ENCODE measurements around the gene RIN3. TPM values are rescaled to one million over a fixed set of nuclear protein-coding genes. Genes with fewer than 3 reads are reported as not detected.

RIN3 gene
- total and polyA plus RNA-seq, 10 of the 15 experiments (the other 5 are each of a cell fraction or from before 2014, with no cell fraction given) = 0.91 to 23.3 (median 6.3) TPM

DNA sequence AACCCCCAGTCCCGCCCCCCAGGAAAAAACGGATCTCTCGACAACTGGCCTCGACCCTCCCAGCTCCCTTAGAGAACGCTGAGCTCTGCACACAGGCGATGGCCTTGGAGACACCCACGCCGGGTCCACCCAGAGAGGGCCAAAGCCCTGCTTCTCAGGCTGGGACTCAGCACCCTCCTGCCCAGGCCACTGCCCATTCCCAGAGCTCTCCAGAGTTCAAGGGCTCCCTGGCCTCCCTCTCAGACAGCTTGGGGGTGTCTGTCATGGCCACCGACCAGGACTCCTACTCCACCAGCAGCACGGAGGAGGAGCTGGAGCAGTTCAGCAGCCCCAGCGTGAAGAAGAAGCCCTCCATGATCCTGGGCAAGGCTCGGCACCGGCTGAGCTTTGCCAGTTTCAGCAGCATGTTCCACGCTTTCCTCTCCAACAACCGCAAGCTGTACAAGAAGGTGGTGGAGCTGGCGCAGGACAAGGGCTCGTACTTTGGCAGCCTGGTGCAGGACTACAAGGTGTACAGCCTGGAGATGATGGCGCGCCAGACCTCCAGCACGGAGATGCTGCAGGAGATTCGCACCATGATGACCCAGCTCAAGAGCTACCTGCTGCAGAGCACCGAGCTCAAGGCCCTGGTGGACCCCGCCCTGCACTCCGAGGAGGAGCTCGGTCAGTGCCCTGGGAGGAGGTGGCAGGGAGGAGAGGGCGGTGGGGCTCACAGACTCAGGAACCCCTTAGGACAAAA is 139.0 kb downstream of the RIN3 start:
- peak; percentile 35 for FAIRE-seq
- intact Hi-C loops (cut with micrococcal nuclease; ENCODE audit: unreplicated experiment) (loop anchor here (2.0 kb wide), 1 partner anchor 38 kb away; no protein-coding TSS in a partner anchor), in situ Hi-C loops (cut with MboI) (no loop called here)
- ChIA-PET RAD21 (ENCODE audit: unreplicated experiment) (interaction anchor here (0.9 to 8.5 kb wide), 18 partner anchors 10 to 191 kb away, joined by 3 to 101 read pairs (median 6); no protein-coding TSS in a partner anchor), POLR2A (interaction anchor here (0.7 to 4.1 kb wide), 11 partner anchors 13 to 76 kb away, joined by 3 to 25 read pairs (median 8); no protein-coding TSS in a partner anchor), SMC1A (ENCODE audit: uncharacterized antibody, unreplicated experiment) (interaction anchor here (0.8 to 5.3 kb wide), 18 partner anchors 11 to 136 kb away, joined by 3 to 58 read pairs (median 4); no protein-coding TSS in a partner anchor), CTCF (interaction anchor here (0.6 to 5.4 kb wide), 12 partner anchors 16 to 79 kb away, joined by 3 to 40 read pairs (median 8); no protein-coding TSS in a partner anchor)
- 0 out of 2 replicates have a peak, but pooled peaks have one; percentile 4 for TF ChIP-seq BRCA1 (IDR thresholded peaks at IDR 0.05; ENCODE audit: low read depth, low read length)
- no peak for TF ChIP-seq JUND (IDR thresholded peaks at IDR 0.05; ENCODE audit: low read depth, low read length)
- TF ChIP-seq SRF (IDR thresholded peaks at IDR 0.05; ENCODE audit: low read depth in 2 of 2, low read length in 2 of 2) = 0 out of 4 replicates have a peak, but pooled peaks of 1 of the 2 experiments have one; percentile 2
- TF ChIP-seq POLR2A (IDR thresholded peaks at IDR 0.05; ENCODE audit: low read depth, low read length) = 0 out of 2 replicates have a peak, but pooled peaks have one; percentile 19
- TF ChIP-seq, protein P1, sequence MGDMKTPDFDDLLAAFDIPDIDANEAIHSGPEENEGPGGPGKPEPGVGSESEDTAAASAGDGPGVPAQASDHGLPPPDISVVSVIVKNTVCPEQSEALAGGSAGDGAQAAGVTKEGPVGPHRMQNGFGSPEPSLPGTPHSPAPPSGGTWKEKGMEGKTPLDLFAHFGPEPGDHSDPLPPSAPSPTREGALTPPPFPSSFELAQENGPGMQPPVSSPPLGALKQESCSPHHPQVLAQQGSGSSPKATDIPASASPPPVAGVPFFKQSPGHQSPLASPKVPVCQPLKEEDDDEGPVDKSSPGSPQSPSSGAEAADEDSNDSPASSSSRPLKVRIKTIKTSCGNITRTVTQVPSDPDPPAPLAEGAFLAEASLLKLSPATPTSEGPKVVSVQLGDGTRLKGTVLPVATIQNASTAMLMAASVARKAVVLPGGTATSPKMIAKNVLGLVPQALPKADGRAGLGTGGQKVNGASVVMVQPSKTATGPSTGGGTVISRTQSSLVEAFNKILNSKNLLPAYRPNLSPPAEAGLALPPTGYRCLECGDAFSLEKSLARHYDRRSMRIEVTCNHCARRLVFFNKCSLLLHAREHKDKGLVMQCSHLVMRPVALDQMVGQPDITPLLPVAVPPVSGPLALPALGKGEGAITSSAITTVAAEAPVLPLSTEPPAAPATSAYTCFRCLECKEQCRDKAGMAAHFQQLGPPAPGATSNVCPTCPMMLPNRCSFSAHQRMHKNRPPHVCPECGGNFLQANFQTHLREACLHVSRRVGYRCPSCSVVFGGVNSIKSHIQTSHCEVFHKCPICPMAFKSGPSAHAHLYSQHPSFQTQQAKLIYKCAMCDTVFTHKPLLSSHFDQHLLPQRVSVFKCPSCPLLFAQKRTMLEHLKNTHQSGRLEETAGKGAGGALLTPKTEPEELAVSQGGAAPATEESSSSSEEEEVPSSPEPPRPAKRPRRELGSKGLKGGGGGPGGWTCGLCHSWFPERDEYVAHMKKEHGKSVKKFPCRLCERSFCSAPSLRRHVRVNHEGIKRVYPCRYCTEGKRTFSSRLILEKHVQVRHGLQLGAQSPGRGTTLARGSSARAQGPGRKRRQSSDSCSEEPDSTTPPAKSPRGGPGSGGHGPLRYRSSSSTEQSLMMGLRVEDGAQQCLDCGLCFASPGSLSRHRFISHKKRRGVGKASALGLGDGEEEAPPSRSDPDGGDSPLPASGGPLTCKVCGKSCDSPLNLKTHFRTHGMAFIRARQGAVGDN (IDR thresholded peaks at IDR 0.05) = peak; percentile 44; the same call in 1 of the 2 replicates
- no peak for TF ChIP-seq EP300 (IDR thresholded peaks at IDR 0.05; ENCODE audit: borderline replicate concordance in 1 of 2, control insufficient read depth in 1 of 2, low read depth in 2 of 2, low read length in 2 of 2)
- 0 out of 2 replicates have a peak, but pooled peaks have one; percentile 34 for TF ChIP-seq GATAD2B (conservative IDR thresholded peaks at IDR 0.05; ENCODE audit: low read depth)
- TF ChIP-seq, protein P2, sequence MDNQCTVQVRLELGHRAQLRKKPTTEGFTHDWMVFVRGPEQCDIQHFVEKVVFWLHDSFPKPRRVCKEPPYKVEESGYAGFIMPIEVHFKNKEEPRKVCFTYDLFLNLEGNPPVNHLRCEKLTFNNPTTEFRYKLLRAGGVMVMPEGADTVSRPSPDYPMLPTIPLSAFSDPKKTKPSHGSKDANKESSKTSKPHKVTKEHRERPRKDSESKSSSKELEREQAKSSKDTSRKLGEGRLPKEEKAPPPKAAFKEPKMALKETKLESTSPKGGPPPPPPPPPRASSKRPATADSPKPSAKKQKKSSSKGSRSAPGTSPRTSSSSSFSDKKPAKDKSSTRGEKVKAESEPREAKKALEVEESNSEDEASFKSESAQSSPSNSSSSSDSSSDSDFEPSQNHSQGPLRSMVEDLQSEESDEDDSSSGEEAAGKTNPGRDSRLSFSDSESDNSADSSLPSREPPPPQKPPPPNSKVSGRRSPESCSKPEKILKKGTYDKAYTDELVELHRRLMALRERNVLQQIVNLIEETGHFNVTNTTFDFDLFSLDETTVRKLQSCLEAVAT (IDR thresholded peaks at IDR 0.05) = 0 out of 2 replicates have a peak, but pooled peaks have one; percentile 19
- TF ChIP-seq CHD2 (IDR thresholded peaks at IDR 0.05; ENCODE audit: borderline replicate concordance, low read depth, low read length) = no peak
- no peak for TF ChIP-seq ZNF384 (IDR thresholded peaks at IDR 0.05; ENCODE audit: borderline replicate concordance, low read depth, low read length)
- 0 out of 3 replicates have a peak, but pooled peaks of 1 of the 2 experiments have one; percentile 7 for TF ChIP-seq EGR1 (IDR thresholded peaks at IDR 0.05; ENCODE audit: borderline replicate concordance in 1 of 2, low read depth in 2 of 2, low read length in 2 of 2)
- Histone ChIP-seq H4K20me1 (ENCODE audit: control insufficient read depth, insufficient read depth) (no peaks in the 10 kb centered on the region), H3K27me3 (replicated peaks in 1 of 2; ENCODE audit: control insufficient read depth in 2 of 2, insufficient read depth in 2 of 2, low read length in 1 of 2) (no peaks in the 10 kb centered on the region), H2AFZ (ENCODE audit: control insufficient read depth, low read depth, low read length) (peak overlapping the region; percentile 58), H3K9ac (ENCODE audit: control insufficient read depth, insufficient read depth, low read length) (peak overlapping the region; percentile 52), H3K9me3 (replicated peaks; ENCODE audit: control insufficient read depth, insufficient read depth, low read length) (no peaks in the 10 kb centered on the region), H3K79me2 (ENCODE audit: control insufficient read depth, insufficient read depth, low read length) (peaks cover 38% of the 10 kb centered on the region), H3K4me2 (ENCODE audit: control insufficient read depth, insufficient read depth) (peak overlapping the region; percentile 64), H3K4me3 (peak overlapping the region; percentile 66), H3K36me3 (ENCODE audit: control insufficient read depth in 2 of 2, insufficient read depth in 2 of 2, low read length in 1 of 2) (no peaks in the 10 kb centered on the region; a peak in 1 of 4 replicates), H3K27ac (ENCODE audit: control insufficient read depth, insufficient read depth) (peak overlapping the region; percentile 89), H3K4me1 (ENCODE audit: control insufficient read depth, insufficient read depth, low read length) (peaks cover 23% of the 10 kb centered on the region)
- peak; percentile 3 for ATAC-seq
- DNase-seq (ENCODE audit: low read depth, low spot score) = no peak
- WGBS (ENCODE audit: insufficient coverage, insufficient replicate concordance, low lambda C conversion rate, missing lambda C conversion rate) = 55% methylated on average over 26 of the region's 26 CpGs
- BruUV-seq (replicated peaks) = TSS peak; percentile 75
